Upper lobe of left lung (tissue), 4 donors: ENCODE measurements around the gene RAC3.

Experiments used
- POLR2A ChIP-seq, 4 donors: fragments of 450-650 bp; IDR thresholded peaks; one replicate each; pipeline ENCODE4 v1.5.1; 2016 to 2017; ENCODE audit warnings: antibody characterized with exemption in 4 of 4, mild to moderate bottlenecking in 2 of 4
- TF ChIP-seq, protein P1 (sequence below), 6 experiments: fragments of 450-650 bp in 4 of 6; fragments of 200-600 bp in 2 of 6; sonication (generic) in 2 of 6; IDR thresholded peaks; one replicate each; pipeline ENCODE4 v1.5.1; 2016 to 2019; ENCODE audit warnings: antibody characterized with exemption in 6 of 6

DNA sequence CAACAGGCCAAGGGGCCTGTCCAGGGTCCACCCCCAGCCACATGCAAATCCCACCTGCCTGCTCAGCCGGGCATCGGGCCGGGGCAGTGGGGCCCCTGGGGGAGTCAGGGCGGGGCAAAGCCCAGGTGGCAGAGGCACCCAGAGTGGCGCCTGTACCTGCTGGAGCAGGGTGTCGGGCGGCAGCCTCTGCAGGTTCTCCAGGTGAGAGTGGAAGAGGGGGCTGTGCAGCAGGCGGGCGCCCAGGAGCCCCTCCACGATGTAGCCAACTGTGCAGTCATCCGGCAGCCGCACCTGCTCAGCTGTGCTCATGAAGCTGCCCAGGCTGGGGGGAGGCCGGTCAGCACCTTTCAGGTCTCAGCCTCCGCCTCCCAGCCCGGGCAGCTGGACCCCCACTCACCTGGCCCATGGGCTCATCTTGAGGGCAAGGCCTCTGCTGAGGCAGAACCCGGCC is 18.1 kb downstream of the RAC3 start:
- no peak for TF ChIP-seq POLR2A (IDR thresholded peaks at IDR 0.05)
- TF ChIP-seq, protein P1, sequence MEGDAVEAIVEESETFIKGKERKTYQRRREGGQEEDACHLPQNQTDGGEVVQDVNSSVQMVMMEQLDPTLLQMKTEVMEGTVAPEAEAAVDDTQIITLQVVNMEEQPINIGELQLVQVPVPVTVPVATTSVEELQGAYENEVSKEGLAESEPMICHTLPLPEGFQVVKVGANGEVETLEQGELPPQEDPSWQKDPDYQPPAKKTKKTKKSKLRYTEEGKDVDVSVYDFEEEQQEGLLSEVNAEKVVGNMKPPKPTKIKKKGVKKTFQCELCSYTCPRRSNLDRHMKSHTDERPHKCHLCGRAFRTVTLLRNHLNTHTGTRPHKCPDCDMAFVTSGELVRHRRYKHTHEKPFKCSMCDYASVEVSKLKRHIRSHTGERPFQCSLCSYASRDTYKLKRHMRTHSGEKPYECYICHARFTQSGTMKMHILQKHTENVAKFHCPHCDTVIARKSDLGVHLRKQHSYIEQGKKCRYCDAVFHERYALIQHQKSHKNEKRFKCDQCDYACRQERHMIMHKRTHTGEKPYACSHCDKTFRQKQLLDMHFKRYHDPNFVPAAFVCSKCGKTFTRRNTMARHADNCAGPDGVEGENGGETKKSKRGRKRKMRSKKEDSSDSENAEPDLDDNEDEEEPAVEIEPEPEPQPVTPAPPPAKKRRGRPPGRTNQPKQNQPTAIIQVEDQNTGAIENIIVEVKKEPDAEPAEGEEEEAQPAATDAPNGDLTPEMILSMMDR (IDR thresholded peaks at IDR 0.05): no peak
